Liver (tissue), 3 donors: ENCODE results near the gene CTBP1.

Experiments used
- EGR1 ChIP-seq, 2 donors: IDR thresholded peaks; 2 replicates each; pipeline ENCODE4 v1.6.1; 2016 to 2018; ENCODE audit warnings: antibody characterized with exemption in 2 of 2, low read depth in 2 of 2
- JUND ChIP-seq, 2 donors: IDR thresholded peaks; 2 replicates each; pipeline ENCODE4 v1.6.1; 2016; ENCODE audit warnings: antibody characterized with exemption in 2 of 2
- TF ChIP-seq, protein P1 (sequence below): fragments of 150-350 bp; IDR thresholded peaks from 2 replicates; pipeline ENCODE4 v1.5.1; 2017; ENCODE audit warnings: improper control_type of control experiment, low read depth, low read length; ENCODE audit not compliant: missing input control
- TF ChIP-seq, protein P2 (sequence below): IDR thresholded peaks from 2 replicates; pipeline ENCODE4 v1.6.1; 2016; ENCODE audit warnings: antibody characterized with exemption
- TF ChIP-seq, protein P3 (sequence below): IDR thresholded peaks from 2 replicates; pipeline ENCODE4 v1.6.1; 2016; ENCODE audit warnings: antibody characterized with exemption
- donor health status: healthy.
- donor health status: healthy.

DNA sequence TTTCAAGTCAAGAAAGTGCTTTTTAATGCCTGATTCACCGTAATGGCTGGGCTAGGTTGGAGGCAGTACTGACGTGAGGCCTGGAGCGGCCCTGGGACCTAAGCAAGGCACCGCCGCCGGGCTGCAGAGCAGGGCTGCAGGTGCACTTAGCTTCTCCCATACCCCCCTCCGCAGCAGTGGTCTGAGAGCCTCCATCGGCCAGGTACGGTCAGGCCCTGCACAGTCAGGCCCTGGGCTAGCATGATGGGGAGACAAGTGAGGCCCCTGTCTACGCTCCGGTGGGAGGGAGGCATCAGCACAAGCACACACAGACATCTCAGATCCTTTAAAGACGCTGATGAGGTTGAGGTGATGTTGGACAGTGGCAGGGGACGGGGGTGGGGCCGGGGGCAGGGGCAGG, 45.5 kb upstream of the CTBP1 start:
- TF ChIP-seq JUND (IDR thresholded peaks at IDR 0.05) (no peak), EGR1 (IDR thresholded peaks at IDR 0.05; ENCODE audit: low read depth in 2 of 2) (no peak)
- TF ChIP-seq, protein P1, sequence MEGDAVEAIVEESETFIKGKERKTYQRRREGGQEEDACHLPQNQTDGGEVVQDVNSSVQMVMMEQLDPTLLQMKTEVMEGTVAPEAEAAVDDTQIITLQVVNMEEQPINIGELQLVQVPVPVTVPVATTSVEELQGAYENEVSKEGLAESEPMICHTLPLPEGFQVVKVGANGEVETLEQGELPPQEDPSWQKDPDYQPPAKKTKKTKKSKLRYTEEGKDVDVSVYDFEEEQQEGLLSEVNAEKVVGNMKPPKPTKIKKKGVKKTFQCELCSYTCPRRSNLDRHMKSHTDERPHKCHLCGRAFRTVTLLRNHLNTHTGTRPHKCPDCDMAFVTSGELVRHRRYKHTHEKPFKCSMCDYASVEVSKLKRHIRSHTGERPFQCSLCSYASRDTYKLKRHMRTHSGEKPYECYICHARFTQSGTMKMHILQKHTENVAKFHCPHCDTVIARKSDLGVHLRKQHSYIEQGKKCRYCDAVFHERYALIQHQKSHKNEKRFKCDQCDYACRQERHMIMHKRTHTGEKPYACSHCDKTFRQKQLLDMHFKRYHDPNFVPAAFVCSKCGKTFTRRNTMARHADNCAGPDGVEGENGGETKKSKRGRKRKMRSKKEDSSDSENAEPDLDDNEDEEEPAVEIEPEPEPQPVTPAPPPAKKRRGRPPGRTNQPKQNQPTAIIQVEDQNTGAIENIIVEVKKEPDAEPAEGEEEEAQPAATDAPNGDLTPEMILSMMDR, result no peak
- TF ChIP-seq, protein P2, sequence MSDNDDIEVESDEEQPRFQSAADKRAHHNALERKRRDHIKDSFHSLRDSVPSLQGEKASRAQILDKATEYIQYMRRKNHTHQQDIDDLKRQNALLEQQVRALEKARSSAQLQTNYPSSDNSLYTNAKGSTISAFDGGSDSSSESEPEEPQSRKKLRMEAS, result no peak
- TF ChIP-seq, protein P3, sequence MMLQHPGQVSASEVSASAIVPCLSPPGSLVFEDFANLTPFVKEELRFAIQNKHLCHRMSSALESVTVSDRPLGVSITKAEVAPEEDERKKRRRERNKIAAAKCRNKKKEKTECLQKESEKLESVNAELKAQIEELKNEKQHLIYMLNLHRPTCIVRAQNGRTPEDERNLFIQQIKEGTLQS, result no peak
